Measurements from ENCODE around the gene PPM1L.

The PPM1L gene

DNA sequence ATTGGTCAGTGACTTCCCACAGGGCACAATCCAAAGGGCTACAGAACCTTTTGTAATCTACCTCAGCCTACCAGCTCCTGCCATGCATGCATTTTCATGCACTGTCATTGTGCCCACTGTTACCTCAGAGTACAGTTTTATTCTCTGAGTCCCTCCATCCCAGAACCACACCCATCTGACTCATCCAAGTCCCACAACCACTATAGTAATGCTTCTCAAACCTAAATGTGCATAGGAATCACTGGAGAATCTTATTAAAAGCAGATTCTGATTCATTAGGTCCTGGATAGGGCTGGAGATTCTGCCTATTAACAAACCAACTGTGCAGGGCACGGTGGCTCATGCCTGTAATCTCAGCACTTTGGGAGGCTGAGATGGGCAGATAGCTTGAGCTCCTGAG, 352.8 kb downstream of the PPM1L start:
- H3K9me2 ChIP-seq (replicated peaks; ENCODE audit: control insufficient read depth, low read length), result no peaks in the 10 kb centered on the region
- no peak overlapping the region for H3K4me3 ChIP-seq (ENCODE audit: low read length)
- no peaks in the 10 kb centered on the region for H3K79me2 ChIP-seq (ENCODE audit: control insufficient read depth, low read length)
- no peak for TF ChIP-seq CTCF (IDR thresholded peaks at IDR 0.05; ENCODE audit: low read depth, low read length, poor library complexity, severe bottlenecking)
- TF ChIP-seq EZH2phosphoT487 (IDR thresholded peaks at IDR 0.05; ENCODE audit: borderline replicate concordance, low read length), result no peak
- H3K4me1 ChIP-seq (ENCODE audit: control insufficient read depth, low read length), result no peaks in the 10 kb centered on the region
- H4K20me1 ChIP-seq (ENCODE audit: control insufficient read depth, insufficient read depth, low read depth, low read length), result no peaks in the 10 kb centered on the region
- H3F3A ChIP-seq (ENCODE audit: control insufficient read depth, insufficient read depth), result no peaks in the 10 kb centered on the region
- peaks cover 10% of the 10 kb centered on the region; the same call in 1 of the 2 replicates for H3K27me3 ChIP-seq (ENCODE audit: control insufficient read depth, low read length)
- H3K4me2 ChIP-seq (ENCODE audit: low read length), result no peak overlapping the region
- H3K36me3 ChIP-seq (ENCODE audit: control insufficient read depth, low read length), result no peaks in the 10 kb centered on the region
- no peak overlapping the region for H3K27ac ChIP-seq (ENCODE audit: low read depth, low read length)
- no peaks in the 10 kb centered on the region; the same call in 1 of the 2 replicates for H3K9me3 ChIP-seq (ENCODE audit: control insufficient read depth, insufficient read depth, low read length)

GRCh38 chr3:161117646-161118045, 361.6 kb downstream of the PPM1L start:
- Histone ChIP-seq H3K4me2 (ENCODE audit: low read length) (no peak overlapping the region), H3K36me3 (ENCODE audit: control insufficient read depth, low read length) (no peaks in the 10 kb centered on the region), H4K20me1 (ENCODE audit: control insufficient read depth, insufficient read depth, low read depth, low read length) (no peaks in the 10 kb centered on the region), H3K4me1 (ENCODE audit: control insufficient read depth, low read length) (no peaks in the 10 kb centered on the region), H3K27me3 (ENCODE audit: control insufficient read depth, low read length) (no peaks in the 10 kb centered on the region), H3K79me2 (ENCODE audit: control insufficient read depth, low read length) (no peaks in the 10 kb centered on the region), H3K4me3 (ENCODE audit: low read length) (no peak overlapping the region), H3F3A (ENCODE audit: control insufficient read depth, insufficient read depth) (no peaks in the 10 kb centered on the region), H3K9me2 (replicated peaks; ENCODE audit: control insufficient read depth, low read length) (no peaks in the 10 kb centered on the region), H3K27ac (ENCODE audit: low read depth, low read length) (no peak overlapping the region), H3K9me3 (ENCODE audit: control insufficient read depth, insufficient read depth, low read length) (peaks cover 11% of the 10 kb centered on the region)
- TF ChIP-seq EZH2phosphoT487 (IDR thresholded peaks at IDR 0.05; ENCODE audit: borderline replicate concordance, low read length) (no peak), CTCF (IDR thresholded peaks at IDR 0.05; ENCODE audit: low read depth, low read length, poor library complexity, severe bottlenecking) (no peak)

GRCh38 chr3:161126495-161126894, 370.5 kb downstream of the PPM1L start:
- no peak overlapping the region for H3K27ac ChIP-seq (ENCODE audit: low read depth, low read length)
- no peak for TF ChIP-seq EZH2phosphoT487 (IDR thresholded peaks at IDR 0.05; ENCODE audit: borderline replicate concordance, low read length)
- TF ChIP-seq CTCF (IDR thresholded peaks at IDR 0.05; ENCODE audit: low read depth, low read length, poor library complexity, severe bottlenecking), result no peak

More at GRCh38 chr3:161126495-161126894, 370.5 kb downstream of the PPM1L start:
- H3K36me3 ChIP-seq (ENCODE audit: control insufficient read depth, low read length), result no peaks in the 10 kb centered on the region
- H3K9me2 ChIP-seq (replicated peaks; ENCODE audit: control insufficient read depth, low read length), result no peaks in the 10 kb centered on the region
- no peaks in the 10 kb centered on the region for H4K20me1 ChIP-seq (ENCODE audit: control insufficient read depth, insufficient read depth, low read depth, low read length)
- no peak overlapping the region for H3K4me3 ChIP-seq (ENCODE audit: low read length)
- H3K4me2 ChIP-seq (ENCODE audit: low read length), result no peak overlapping the region
- no peaks in the 10 kb centered on the region; the same call in 1 of the 2 replicates for H3K9me3 ChIP-seq (ENCODE audit: control insufficient read depth, insufficient read depth, low read length)
- H3F3A ChIP-seq (ENCODE audit: control insufficient read depth, insufficient read depth), result no peaks in the 10 kb centered on the region
- no peaks in the 10 kb centered on the region for H3K4me1 ChIP-seq (ENCODE audit: control insufficient read depth, low read length)
- no peaks in the 10 kb centered on the region for H3K79me2 ChIP-seq (ENCODE audit: control insufficient read depth, low read length)
- H3K27me3 ChIP-seq (ENCODE audit: control insufficient read depth, low read length), result no peaks in the 10 kb centered on the region
